ENCODE data around the gene SPTBN5.

Gene SPTBN5

DNA sequence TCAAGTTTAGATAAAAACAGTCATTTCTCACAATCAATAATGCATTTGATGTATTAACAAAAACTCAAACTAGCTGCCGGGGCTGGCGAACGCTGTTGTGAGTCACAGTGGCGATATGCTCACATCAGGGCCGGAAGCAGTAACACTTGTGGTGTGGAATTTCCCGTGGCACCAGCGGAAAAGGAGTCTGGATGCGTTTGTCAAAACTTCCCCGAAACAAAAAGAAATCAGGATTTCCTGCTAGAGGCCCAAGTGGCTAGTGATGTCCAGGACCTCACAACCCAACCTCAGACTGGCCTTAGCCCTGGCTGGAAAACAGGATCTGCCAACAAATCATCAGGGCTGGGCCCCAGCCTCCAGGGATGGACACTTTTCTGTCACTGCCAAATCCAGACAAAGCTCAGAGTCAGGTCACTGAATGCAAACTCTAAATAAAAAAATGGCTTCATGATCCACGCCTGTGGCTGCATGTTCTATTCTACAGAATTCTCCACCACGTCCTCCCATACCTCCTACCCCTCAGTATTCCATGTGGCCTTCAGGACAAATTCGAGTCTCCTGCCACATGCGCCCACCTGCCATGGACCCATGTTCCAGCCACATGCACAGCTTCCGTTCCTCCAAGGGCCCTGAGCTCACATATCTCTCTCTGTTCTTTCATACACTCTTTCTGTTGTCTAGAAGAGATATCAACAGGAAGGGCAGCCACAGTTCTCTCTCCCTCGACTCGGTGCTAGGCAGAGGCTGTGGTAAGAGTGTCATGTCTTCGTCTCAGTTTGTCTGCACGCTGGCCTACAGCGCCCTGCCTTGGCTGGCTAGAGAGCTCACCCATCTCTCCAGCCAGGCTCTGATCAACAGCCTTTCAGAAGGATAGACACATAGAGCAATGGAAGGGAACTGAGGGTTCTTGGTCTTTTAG is 43.1 kb upstream of the SPTBN5 start:
- Histone ChIP-seq H3K36me3 (ENCODE audit: insufficient read depth, low read length) (no peaks in the 10 kb centered on the region; the same call in 1 of the 2 replicates), H3K27me3 (ENCODE audit: insufficient read depth, low read length, poor library complexity, severe bottlenecking) (no peaks in the 10 kb centered on the region), H3K9me2 (replicated peaks; ENCODE audit: low read depth, low read length) (no peaks in the 10 kb centered on the region), H3F3A (ENCODE audit: low read depth) (no peaks in the 10 kb centered on the region), H3K4me2 (ENCODE audit: low read depth, low read length, poor library complexity, severe bottlenecking) (no peak overlapping the region), H4K20me1 (ENCODE audit: insufficient read depth, low read length, poor library complexity, severe bottlenecking) (no peaks in the 10 kb centered on the region), H2AFZ (ENCODE audit: low read length) (no peak overlapping the region), H3K9ac (ENCODE audit: low read depth, low read length, poor library complexity, severe bottlenecking) (no peak overlapping the region), H3K9me3 (ENCODE audit: insufficient read depth, low read depth, low read length) (no peaks in the 10 kb centered on the region), H3K4me1 (ENCODE audit: insufficient read depth, low read length, poor library complexity, severe bottlenecking) (peaks cover 12% of the 10 kb centered on the region), H3K79me2 (ENCODE audit: insufficient read depth, low read length) (no peaks in the 10 kb centered on the region), H3K4me3 (ENCODE audit: low read length, poor library complexity, severe bottlenecking) (no peak overlapping the region)
- TF ChIP-seq CTCF (conservative IDR thresholded peaks at IDR 0.05; ENCODE audit: low read length) = peak; percentile 22; the same call in 1 of the 2 replicates
- no peak for TF ChIP-seq EZH2phosphoT487 (IDR thresholded peaks at IDR 0.05; ENCODE audit: borderline replicate concordance)

- Histone ChIP-seq H3K9me3 (ENCODE audit: insufficient read depth, low read depth, low read length) (no peaks in the 10 kb centered on the region), H3K9ac (ENCODE audit: low read depth, low read length, poor library complexity, severe bottlenecking) (no peak overlapping the region), H3K36me3 (ENCODE audit: insufficient read depth, low read length) (no peaks in the 10 kb centered on the region; the same call in 1 of the 2 replicates), H4K20me1 (ENCODE audit: insufficient read depth, low read length, poor library complexity, severe bottlenecking) (no peaks in the 10 kb centered on the region), H3K4me2 (ENCODE audit: low read depth, low read length, poor library complexity, severe bottlenecking) (no peak overlapping the region), H3F3A (ENCODE audit: low read depth) (no peaks in the 10 kb centered on the region), H3K27me3 (ENCODE audit: insufficient read depth, low read length, poor library complexity, severe bottlenecking) (no peaks in the 10 kb centered on the region), H3K4me1 (ENCODE audit: insufficient read depth, low read length, poor library complexity, severe bottlenecking) (peaks cover 12% of the 10 kb centered on the region), H3K79me2 (ENCODE audit: insufficient read depth, low read length) (no peaks in the 10 kb centered on the region), H3K9me2 (replicated peaks; ENCODE audit: low read depth, low read length) (no peaks in the 10 kb centered on the region), H2AFZ (ENCODE audit: low read length) (no peak overlapping the region), H3K4me3 (ENCODE audit: low read length, poor library complexity, severe bottlenecking) (no peak overlapping the region)
- TF ChIP-seq EZH2phosphoT487 (IDR thresholded peaks at IDR 0.05; ENCODE audit: borderline replicate concordance) = no peak
- no peak for TF ChIP-seq CTCF (conservative IDR thresholded peaks at IDR 0.05; ENCODE audit: low read length)
Measured at GRCh38 chr15:41936155-41936554, 42.3 kb upstream of the SPTBN5 start.

DNA sequence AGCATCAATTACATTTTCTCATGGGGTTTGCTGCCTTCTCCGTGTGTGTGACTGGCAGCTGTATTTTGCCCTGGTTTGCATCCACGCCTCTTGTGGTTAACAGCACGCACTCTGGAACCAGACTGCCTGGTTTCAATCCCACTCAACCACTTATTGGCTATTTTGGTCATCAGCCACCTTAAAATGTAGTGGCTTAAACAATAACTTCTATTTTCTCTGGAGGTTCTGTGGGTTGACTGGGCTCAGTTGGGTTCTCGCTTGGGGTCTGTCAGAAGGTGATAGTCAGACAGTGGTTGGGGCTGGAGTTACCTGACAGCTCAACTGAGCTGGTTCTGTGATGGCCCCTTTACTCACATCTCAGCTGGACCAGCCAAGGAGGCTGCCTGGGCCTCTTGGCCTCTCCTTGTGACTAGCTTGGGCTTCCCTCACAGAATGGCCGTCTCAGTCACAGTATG is 41.7 kb upstream of the SPTBN5 start:
- H3K79me2 ChIP-seq (ENCODE audit: insufficient read depth, low read length) = no peaks in the 10 kb centered on the region
- H3K9ac ChIP-seq (ENCODE audit: low read depth, low read length, poor library complexity, severe bottlenecking) = no peak overlapping the region
- no peaks in the 10 kb centered on the region; the same call in 1 of the 2 replicates for H3K36me3 ChIP-seq (ENCODE audit: insufficient read depth, low read length)
- peaks cover 12% of the 10 kb centered on the region for H3K4me1 ChIP-seq (ENCODE audit: insufficient read depth, low read length, poor library complexity, severe bottlenecking)
- no peaks in the 10 kb centered on the region for H3K27me3 ChIP-seq (ENCODE audit: insufficient read depth, low read length, poor library complexity, severe bottlenecking)
- H2AFZ ChIP-seq (ENCODE audit: low read length) = no peak overlapping the region
- no peak overlapping the region for H3K4me2 ChIP-seq (ENCODE audit: low read depth, low read length, poor library complexity, severe bottlenecking)
- H3K9me3 ChIP-seq (ENCODE audit: insufficient read depth, low read depth, low read length) = no peaks in the 10 kb centered on the region
- TF ChIP-seq CTCF (conservative IDR thresholded peaks at IDR 0.05; ENCODE audit: low read length) = no peak
- TF ChIP-seq EZH2phosphoT487 (IDR thresholded peaks at IDR 0.05; ENCODE audit: borderline replicate concordance) = no peak
- no peaks in the 10 kb centered on the region for H3F3A ChIP-seq (ENCODE audit: low read depth)
- no peaks in the 10 kb centered on the region for H4K20me1 ChIP-seq (ENCODE audit: insufficient read depth, low read length, poor library complexity, severe bottlenecking)
- H3K4me3 ChIP-seq (ENCODE audit: low read length, poor library complexity, severe bottlenecking) = no peak overlapping the region
- H3K9me2 ChIP-seq (replicated peaks; ENCODE audit: low read depth, low read length) = no peaks in the 10 kb centered on the region

All from Loucy (cell line).